Measurements from ENCODE around the gene TGOLN2. TPM values are rescaled to one million over a fixed set of nuclear protein-coding genes. Genes with fewer than 3 reads are reported as not detected.
"Not testable (repeated sequence)": the region's sequence is repeated elsewhere in the genome, so short reads cannot be mapped to it uniquely, and the experiment has no call there.

TGOLN2 gene
- total and polyA plus RNA-seq, 11 donors, result 15.5 to 130 (median 82.9) TPM

DNA sequence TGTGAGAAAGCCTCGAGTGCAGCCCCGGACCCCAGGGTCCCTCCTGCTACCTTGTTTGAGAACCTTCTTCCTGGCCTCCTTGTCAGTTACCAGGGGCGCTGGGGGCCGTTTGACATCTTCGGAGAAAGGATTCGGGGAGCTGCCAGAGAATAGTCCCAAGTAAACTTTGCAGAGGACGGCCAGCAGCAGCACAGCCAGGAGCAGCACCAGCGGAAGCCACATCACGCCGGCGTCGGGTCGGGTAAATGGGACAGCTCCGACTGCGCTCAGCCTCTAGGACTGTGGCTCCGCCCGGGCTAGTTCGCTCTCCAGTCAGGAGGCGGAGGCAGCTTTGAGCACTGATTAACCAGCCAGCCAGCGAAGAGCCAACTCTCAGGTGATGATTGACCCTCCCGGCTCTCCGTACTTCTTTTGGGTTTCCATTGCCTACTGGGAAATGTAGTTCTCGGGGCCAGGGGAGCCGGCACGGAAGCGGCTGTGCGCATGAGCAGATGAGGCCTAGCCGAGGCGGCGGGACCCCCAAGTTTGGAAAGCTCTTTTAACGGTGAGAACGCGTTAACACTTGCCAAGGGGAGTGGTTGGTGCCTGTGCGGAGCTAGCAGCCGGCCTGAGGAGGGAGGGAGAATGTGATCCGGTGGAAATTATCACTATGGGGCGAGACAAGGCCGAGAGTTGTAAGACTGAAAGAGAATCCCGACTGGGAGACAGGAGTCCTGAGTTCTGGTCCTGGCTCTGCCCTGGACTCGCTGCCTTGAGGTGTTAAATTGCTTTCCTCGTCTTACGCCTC lies 26.7 kb upstream of the TGOLN2 start, which contains the start of the genes ELMOD3 and RETSAT:
Gene ELMOD3 (plus strand): TSS at position 484 of the 787 bp plus-strand sequence. CDS start 2,430 bp downstream, outside the sequence.
Gene RETSAT (minus strand): TSS at position 243 of the 787 bp plus-strand sequence. CDS start 21 bp downstream, at position 222.
- Histone ChIP-seq H3K9me3 (no peaks in the 10 kb centered on the region), H3K4me1 (peaks cover 0 to 37% (median 21%) of the 10 kb centered on the region in 12 donors), H3K36me3 (peaks cover 0 to 62% (median 49%) of the 10 kb centered on the region in 9 donors), H3K27me3 (no peaks in the 10 kb centered on the region), H3K27ac (peak within 1 kb of the TSS; percentile 51 to 92 (median 88)), H3K4me3 (peak within 1 kb of the TSS; percentile 57 to 89 (median 76))
- 1 to 3% (median 1%) methylated on average over 29 to 42 of the region's 42 CpGs for WGBS, 4 donors
- TF ChIP-seq POLR2A (IDR thresholded peaks at IDR 0.05) (peak; percentile 60 to 96), CTCF (IDR thresholded peaks at IDR 0.05) (no peak)
- ATAC-seq (peak; percentile 97 to 99 (median 98)), DNase-seq (peak; percentile 97 to 99 (median 99))
- intact Hi-C loops (cut with DNase I), result loop anchor here in 1 of 10 donors (1.0 to 5.0 kb wide), 2 partner anchors 26 to 198 kb away; no protein-coding TSS in a partner anchor

DNA sequence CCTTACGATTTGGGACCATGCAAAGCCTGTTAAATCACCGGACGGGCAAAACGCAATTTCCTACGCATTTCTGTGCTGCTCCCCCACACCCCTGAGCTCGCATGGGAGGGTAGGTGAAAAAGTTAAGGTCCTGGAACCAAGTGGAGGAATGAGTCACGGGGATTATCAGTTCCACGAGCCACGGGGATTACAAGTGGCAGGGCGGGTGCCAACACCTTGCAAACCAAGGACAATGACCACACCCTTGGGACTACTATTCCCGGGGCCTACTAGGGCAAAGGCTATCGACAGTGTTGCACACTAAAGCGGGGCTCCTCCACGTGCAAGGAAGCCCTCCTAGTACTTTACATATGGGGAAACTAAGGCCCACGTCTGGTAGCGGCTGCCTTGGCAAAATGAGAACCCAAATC lies 26.1 kb upstream of the TGOLN2 start:
- Histone ChIP-seq H3K4me3 (peak overlapping the region; percentile 57 to 89 (median 76)), H3K9me3 (no peaks in the 10 kb centered on the region), H3K27ac (peak overlapping the region; percentile 36 to 92 (median 88)), H3K4me1 (peaks cover 0 to 37% (median 21%) of the 10 kb centered on the region in 12 donors), H3K27me3 (no peaks in the 10 kb centered on the region), H3K36me3 (peaks cover 0 to 60% (median 49%) of the 10 kb centered on the region in 9 donors)
- peak in 4 of 5 donors; percentile 37 to 77 (median 59) for DNase-seq
- intact Hi-C loops (cut with DNase I), result loop anchor here in 1 of 10 donors (1.0 to 5.0 kb wide), 2 partner anchors 26 to 198 kb away; no protein-coding TSS in a partner anchor
- no peak for TF ChIP-seq POLR2A (IDR thresholded peaks at IDR 0.05)
- TF ChIP-seq CTCF (IDR thresholded peaks at IDR 0.05), result no peak
- peak; percentile 16 to 72 (median 50) for ATAC-seq
- WGBS, 4 donors, result 12 to 27% (median 20%) methylated on average over 10 to 16 of the region's 16 CpGs

DNA sequence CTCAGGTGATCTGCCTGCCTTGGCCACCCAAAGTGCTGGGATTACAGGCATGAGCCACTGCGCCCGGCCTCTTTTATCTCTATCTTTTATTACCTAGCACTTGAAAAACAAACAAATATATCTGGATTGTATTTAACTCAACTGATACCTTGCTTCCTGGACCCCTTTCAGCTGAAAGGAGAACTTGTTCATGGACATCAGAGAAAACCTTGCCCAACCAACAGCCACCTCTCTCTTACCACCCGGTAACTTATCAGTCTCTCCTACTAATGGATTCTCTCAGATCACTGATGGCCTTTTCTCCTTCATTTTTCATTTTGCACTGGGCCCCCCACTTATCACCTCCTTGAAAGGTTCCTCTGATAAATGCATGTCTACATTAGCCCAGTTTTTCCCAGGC lies 19.8 kb upstream of the TGOLN2 start:
- ATAC-seq, result no peak
- no peak overlapping the region for H3K4me3 ChIP-seq
- DNase-seq, result no peak
- peaks cover 0 to 88% (median 78%) of the 10 kb centered on the region in 9 donors for H3K36me3 ChIP-seq
- WGBS, 4 donors, result 69 to 80% (median 76%) methylated on average over 3 of the region's 3 CpGs
- H3K4me1 ChIP-seq, result peaks cover 0 to 3% (median 0%) of the 10 kb centered on the region in 12 donors
- intact Hi-C loops (cut with DNase I), result no loop called here
- no peak overlapping the region for H3K27ac ChIP-seq
- H3K27me3 ChIP-seq, result no peaks in the 10 kb centered on the region
- TF ChIP-seq CTCF (IDR thresholded peaks at IDR 0.05) (no peak), POLR2A (IDR thresholded peaks at IDR 0.05) (no peak)
- H3K9me3 ChIP-seq, result no peaks in the 10 kb centered on the region

- TF ChIP-seq CTCF (IDR thresholded peaks at IDR 0.05), result no peak
- TF ChIP-seq POLR2A (IDR thresholded peaks at IDR 0.05), result no peak
- intact Hi-C loops (cut with DNase I), result no loop called here
- 91 to 96% (median 92%) methylated on average over 14 of the region's 14 CpGs for WGBS, 4 donors
- Histone ChIP-seq H3K4me1 (peaks cover 0 to 5% (median 0%) of the 10 kb centered on the region in 12 donors), H3K27ac (no peak overlapping the region), H3K36me3 (peaks cover 0 to 70% (median 60%) of the 10 kb centered on the region in 9 donors), H3K9me3 (no peaks in the 10 kb centered on the region), H3K27me3 (no peaks in the 10 kb centered on the region), H3K4me3 (no peak overlapping the region)
- no peak for ATAC-seq
- DNase-seq, result no peak
Measured at GRCh38 chr2:85344356-85344954, 16.7 kb upstream of the TGOLN2 start.

GRCh38 chr2:85343207-85343895 lies 15.6 kb upstream of the TGOLN2 start:
- WGBS, 4 donors, result 89 to 95% (median 93%) methylated on average over 5 to 10 of the region's 10 CpGs
- not testable (repeated sequence) for H3K27ac ChIP-seq, H3K27me3 ChIP-seq, H3K9me3 ChIP-seq, DNase-seq, H3K4me1 ChIP-seq, H3K4me3 ChIP-seq
- intact Hi-C loops (cut with DNase I), result loop anchor here in 3 of 10 donors (1.0 to 2.0 kb wide), 3 partner anchors 25 to 29 kb away; no protein-coding TSS in a partner anchor
- peaks cover 0 to 65% (median 50%) of the 10 kb centered on the region in 9 donors for H3K36me3 ChIP-seq
- peak in 3 of 4 donors; percentile 21 to 55 (median 22) for ATAC-seq

Data from heart left ventricle (tissue), 16 donors.